ENCODE measurements around the gene GCC2.
"Not testable (repeated sequence)": the region's sequence is repeated elsewhere in the genome, so short reads cannot be mapped to it uniquely, and the experiment has no call there.

GRCh38 chr2:108453530-108453929 lies 4.5 kb downstream of the GCC2 start:
- TF ChIP-seq, protein P1, sequence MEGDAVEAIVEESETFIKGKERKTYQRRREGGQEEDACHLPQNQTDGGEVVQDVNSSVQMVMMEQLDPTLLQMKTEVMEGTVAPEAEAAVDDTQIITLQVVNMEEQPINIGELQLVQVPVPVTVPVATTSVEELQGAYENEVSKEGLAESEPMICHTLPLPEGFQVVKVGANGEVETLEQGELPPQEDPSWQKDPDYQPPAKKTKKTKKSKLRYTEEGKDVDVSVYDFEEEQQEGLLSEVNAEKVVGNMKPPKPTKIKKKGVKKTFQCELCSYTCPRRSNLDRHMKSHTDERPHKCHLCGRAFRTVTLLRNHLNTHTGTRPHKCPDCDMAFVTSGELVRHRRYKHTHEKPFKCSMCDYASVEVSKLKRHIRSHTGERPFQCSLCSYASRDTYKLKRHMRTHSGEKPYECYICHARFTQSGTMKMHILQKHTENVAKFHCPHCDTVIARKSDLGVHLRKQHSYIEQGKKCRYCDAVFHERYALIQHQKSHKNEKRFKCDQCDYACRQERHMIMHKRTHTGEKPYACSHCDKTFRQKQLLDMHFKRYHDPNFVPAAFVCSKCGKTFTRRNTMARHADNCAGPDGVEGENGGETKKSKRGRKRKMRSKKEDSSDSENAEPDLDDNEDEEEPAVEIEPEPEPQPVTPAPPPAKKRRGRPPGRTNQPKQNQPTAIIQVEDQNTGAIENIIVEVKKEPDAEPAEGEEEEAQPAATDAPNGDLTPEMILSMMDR (IDR thresholded peaks at IDR 0.05), result not testable (repeated sequence)
- TF ChIP-seq EZH2phosphoT487 (IDR thresholded peaks at IDR 0.05), result not testable (repeated sequence)
